Pulmonary artery endothelial cell (primary cell): Measurements from ENCODE around the gene ZFAND3. TPM values are rescaled to one million over a fixed set of nuclear protein-coding genes. Genes with fewer than 3 reads are reported as not detected.

ENCODE experiments used
- DNase-seq: peaks from one replicate; pipeline ENCODE4 v3.0.0-alpha.2; 2011; ENCODE audit warnings: low read depth, low spot score
- total RNA-seq: library from RNA; depleted of rRNA; stranded (reverse); fragments of >200 nt; gene quantifications from 2 replicates; pipeline ENCODE4 v1.2.3, GENCODE V29; 2014

ZFAND3 gene
- total RNA-seq, 1 donor from 2014 or later = 23.5 TPM

DNA sequence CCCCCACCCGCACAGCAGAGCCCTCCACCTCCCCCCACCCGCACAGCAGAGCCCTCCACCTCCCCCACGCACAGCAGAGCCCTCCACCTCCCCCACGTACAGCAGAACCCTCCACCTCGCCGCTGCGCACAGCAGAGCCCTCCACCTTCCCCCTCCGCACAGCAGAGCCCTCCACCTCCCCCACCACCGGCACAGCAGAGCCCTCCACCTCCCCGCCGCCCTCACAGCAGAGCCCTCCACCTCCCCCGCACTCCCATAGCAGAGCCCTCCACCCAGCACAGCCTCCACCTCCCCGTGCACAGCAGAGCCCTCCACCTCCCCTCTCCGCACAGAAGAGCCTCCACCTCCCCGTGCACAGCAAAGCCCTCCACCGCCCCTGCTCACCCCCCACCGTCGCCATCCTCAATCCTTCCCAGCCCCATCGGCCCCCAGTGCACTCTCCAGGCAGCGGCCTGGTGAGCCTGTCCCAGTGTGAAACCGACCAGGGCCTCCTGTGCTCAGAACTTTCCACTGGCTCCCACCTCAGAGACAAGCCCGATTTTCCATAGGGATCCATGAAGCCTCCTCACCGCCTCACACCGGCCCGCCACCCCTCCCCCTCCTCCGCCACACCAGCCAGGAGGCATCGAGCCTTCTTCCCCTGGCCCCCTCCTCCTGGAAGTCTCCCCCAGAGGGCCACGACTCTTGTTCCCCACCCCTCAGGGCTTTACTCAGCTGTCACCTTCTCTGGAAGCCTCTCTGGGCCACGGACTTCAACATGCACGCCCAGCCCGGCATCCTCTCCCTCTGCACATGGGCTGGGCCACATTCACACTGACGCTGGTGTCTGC lies 347.1 kb downstream of the ZFAND3 start:
- DNase-seq = no peak

DNA sequence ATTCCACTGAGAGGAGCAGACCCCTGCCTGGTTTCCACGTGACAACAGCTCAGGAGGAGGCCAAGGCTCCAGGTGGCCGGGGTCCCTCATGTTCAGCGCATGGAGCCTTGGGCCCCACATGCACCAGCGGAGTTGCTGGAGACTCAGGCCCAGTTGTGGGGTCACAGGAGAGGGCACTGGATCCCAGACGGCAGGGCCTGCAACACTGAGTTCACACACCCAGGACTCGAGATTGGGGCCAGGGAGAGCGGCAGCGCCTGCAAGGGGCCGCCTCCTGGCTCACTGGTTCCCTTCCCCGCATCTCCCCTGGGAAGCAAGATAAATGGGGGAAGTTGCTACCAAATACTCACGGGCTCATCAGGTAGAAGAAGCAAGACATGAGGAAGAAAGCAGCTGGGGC lies 348.1 kb downstream of the ZFAND3 start:
- DNase-seq = no peak

DNA sequence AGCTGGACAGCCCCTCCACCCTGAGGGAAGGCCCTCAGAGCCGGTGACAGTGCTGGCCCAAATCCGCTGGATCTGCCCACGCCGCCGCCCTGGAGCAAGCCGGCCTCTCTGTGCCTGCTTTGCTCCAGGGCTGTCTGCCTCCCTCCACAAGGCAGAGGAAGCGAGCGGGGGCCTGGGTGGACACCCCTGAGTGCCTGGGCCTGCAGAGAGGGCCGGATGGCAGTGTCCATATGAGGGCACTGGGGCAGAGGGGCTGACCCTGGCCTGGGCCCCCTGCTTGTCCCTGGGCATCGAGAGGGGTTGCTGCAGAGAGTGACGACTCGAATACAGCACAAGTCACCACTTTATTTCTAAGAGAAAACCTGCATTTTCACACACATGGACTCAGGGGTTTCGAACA lies 348.6 kb downstream of the ZFAND3 start:
- no peak for DNase-seq

DNA sequence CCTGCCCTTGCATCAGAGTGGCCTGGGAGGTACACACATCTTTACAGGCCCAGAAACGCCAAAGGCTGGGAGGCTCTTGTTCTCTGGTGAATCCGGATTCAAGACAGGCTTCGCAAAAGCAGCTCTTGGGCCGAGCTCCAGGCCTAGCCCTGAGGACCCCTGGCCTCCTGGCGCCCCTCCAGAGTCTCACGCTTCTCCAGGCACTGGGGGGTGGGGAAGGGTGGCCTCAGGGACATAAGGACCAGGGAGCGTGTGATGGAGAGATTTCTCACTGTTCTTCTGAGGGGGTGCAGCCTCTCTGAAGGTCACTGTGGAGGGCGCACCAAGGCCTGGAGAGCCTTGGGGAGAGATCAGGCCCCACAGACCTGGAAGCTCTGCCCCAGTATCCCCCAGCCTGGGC lies 349.2 kb downstream of the ZFAND3 start:
- DNase-seq = no peak

DNA sequence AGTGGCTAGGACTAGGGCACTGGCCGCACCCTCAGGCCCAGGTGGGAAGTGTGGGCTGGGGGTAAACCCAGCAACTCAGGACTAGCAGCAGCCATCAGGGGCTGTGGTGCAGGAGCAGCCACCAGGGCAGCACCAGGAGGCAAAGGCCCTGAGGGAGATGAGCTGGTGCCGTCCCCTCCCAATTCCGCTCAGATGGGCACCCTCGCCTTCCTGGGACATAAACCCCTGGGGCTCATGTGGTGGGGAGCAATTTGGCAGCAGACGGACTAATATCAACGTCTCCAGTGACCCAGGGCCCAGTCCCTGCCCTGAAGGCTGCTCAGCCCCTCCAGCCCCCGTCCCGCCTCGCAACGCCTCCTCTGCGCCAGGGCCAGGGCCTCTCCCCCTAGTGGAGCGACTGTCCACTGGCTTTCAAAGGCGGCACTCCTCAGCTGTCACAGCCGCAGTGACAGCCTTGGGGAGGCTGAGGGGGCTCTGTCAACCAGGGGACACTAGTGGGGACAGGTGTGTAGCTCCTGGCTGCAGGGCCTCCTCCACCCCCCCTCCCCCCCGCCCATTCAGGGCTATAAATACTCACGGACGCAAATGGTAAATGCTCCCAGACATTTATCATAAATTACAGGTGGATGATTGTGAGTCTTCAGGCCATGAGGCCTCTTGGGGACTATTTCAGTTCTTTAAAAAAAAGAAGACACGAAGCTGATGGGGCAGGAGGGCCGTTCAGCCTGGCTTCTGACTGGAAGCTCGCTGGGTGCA lies 349.9 kb downstream of the ZFAND3 start:
- no peak for DNase-seq

DNA sequence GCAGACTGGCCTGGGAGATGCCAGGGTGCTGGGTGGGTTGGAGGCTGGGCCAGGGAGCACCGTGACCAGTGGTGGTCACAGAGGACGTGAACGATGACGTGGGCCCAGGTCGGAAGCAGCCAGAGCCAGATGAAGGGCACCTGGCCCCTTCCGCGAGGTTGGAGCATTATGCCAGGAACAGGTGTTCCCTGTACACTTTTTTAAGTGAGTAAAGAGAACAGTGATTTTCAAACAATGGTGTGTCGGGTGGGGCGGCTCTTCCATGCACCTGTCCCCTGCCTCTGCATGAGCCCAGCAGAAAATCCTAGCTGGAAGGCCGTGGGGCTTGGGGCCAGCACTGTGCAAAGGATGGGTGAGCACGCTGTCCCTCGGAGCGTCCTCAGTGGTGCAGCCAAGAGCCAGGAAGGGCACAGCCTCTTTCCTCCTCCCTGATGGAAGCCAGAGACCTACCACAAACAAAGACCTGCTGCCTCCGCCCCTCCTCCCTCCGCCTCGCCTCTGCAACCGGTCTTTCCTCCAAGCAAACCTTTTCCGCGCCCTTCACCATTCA lies 350.5 kb downstream of the ZFAND3 start:
- DNase-seq = no peak

DNA sequence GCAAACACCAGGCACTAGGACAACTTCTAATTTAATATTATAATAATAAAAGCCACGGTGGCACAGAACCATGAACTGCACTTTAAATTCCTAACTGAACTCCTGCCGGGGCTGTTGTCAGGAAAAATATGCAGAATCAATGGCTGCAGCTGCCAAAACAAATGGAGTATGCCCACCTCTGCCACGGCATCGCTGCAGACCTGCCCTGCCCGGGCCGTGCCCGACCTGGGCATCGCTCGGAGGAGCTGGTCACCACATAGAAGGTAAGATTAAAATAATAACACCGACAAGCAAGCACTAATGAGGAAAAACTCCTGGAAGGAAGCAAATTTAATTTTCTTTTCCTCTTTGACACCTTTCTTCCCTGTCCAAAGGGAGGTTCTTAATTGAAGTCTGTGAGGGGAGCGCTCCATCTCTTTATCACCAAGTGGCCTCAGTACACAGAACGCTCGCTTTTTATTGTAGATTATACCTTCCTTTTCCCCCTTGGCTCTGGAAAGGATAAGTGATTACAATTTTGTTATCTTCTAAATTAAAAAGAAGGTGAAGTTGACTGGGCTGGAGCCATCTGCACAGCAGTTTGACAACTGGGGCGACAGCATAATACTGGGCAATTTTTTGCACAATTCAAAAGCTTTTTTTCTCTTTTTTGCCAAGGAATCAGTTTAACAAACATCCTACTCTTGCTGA lies 351.3 kb downstream of the ZFAND3 start:
- no peak for DNase-seq

DNA sequence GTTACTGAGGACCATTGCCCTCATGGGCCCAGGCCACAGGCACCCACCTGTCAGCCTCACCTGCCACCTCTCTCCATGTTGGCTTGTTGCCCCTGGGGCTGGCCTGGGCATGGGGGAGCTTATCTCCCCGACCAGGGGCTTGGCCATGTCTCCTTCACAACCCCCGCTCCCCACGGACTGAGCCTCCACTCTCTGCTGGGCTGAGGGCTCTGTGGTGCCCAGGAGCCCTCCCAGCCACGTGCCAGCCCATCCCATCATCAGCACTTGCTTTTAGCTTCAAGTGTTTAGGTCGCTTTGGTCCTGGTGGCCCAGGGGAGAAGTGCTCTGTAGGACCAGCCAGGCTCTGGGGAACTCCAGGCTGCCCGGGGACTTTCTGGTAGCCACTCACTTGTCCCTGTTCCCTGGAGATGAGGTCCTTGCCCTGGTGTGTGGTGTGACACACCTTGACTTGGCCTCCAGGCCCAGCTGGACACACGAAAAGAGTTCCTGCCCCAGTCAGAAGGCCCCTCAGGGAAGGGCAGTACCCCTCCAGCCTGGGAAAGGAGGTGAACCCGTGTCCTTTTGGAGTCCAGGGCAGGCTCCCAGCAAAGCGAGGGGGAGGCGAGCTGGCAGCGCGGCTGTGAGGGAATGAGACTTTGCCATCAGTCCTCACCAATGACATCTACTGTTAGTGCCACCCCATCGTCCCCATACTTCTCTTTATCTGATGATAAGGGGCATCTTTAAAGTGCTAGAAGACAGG lies 352.6 kb downstream of the ZFAND3 start:
- DNase-seq = no peak

DNA sequence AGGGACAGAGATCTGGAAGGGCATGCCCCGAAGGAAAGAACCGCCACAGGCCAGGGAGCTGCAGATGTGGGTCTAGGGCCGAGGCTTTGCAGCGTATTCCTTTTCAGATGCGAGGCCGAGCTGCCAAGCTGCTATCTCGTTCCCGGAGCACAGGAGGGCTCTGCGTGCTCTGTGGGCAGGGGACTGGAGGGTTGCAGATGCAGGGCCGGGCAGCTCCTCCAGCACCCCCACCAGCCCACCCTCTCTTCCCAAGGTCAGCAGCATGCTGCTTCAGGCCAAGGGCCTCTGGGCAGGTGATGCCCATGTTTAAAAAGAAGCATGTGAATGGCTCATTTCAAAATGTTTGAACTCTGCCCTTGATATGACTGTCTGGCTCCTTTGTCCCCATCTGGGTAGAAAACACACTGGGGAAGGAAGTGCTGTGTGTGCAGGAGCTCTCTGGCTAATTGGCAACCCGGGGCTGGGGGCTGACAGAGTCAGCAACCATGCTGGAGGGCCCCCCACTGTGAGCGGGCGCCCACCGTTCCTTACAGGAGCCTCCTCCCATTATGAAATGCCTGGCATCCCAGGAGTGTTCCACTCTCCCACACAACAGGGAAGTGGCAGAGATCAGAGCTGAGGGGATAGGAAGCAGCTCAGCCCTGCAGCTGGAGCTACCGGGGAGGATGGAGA lies 353.3 kb downstream of the ZFAND3 start:
- no peak for DNase-seq

DNA sequence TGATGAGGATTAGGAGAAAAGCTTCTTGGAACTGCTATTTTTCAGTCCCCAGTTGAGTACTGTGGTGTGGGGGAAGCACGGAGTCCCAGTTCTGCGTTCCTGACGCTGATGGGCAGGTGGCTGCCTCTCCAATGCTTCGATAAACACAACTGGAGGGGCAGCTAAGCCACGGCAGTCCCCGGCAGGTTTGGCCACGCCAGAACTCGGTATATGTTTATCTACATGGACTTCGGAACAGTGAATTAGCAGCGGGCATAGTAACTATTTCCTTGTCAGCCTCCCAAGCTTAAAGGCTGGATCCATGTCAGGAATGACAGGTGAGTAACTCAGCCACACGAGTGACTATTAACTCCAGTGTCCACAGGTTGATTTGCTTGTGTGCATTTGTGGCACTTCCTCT lies 354.4 kb downstream of the ZFAND3 start:
- DNase-seq = no peak

DNA sequence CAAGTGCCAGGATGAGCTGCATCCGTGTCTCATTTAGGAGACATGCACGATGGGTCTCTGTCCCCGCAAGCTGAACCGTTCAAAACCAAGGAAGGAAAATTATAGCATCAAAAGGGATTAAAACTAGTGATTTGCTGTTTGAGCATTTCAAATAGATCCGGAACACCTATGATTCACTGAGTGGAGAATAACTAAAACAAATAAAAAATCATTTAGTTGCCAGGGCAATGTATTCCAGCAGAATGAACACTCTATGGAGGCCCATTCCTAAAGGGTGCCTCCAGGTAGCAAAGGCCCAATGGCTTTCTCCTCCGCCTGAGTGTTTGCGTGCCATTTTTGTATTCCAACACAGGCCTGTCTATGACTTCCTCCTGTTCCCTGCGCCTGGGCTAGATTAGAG lies 354.8 kb downstream of the ZFAND3 start:
- DNase-seq = no peak

DNA sequence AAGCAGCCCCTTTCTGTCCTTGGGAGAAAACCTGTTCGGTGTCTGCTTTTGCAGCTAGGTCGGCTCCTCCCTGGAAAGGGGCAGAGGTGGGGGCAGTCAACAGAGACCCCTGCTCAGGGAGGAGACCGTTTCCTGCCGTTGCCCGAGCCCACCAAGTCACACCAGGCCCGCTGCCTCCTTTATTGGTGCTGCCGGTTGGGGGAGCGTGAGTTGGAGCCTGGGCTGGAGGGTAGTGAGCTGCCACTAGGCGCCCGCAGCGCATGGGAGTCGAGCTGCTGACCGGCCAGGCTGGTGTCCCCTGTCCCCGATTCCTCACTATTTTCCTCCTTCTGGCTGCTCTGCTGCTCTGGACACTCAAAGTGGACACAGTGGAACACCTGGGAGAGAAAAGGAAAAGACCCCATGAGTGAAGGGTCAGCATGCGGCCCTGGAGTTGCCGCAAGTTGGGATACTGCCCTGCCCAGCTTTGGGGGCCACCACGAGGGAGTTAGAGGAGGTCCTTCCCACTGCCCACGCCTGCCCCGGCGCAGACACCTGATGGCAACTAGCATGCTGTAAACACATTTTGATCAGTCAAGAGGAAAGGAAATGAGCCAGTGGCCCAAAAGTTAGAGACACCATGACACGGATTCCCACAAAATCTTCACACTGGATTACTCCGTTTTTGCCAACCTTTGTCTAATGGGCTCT lies 355.4 kb downstream of the ZFAND3 start:
- no peak for DNase-seq

DNA sequence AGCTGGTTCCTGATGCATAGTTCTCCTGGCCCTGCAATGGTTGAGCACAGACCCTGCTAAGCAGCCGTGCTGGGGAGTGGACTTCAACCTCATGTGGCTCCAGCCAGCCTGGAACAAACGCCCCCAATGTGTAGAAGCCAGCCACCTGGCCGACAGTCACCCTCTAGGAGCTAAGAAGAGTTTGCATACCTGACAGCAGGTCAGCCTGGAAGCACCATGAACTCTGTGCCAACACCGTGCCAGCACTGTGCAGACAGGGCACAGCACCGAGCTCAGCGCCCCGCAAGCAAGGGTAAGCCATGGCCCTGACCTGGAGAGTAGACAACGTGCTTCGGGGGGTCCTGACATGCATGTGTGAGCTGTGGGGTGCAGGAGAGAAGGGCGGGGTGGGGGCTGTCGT lies 356.3 kb downstream of the ZFAND3 start:
- DNase-seq = no peak

DNA sequence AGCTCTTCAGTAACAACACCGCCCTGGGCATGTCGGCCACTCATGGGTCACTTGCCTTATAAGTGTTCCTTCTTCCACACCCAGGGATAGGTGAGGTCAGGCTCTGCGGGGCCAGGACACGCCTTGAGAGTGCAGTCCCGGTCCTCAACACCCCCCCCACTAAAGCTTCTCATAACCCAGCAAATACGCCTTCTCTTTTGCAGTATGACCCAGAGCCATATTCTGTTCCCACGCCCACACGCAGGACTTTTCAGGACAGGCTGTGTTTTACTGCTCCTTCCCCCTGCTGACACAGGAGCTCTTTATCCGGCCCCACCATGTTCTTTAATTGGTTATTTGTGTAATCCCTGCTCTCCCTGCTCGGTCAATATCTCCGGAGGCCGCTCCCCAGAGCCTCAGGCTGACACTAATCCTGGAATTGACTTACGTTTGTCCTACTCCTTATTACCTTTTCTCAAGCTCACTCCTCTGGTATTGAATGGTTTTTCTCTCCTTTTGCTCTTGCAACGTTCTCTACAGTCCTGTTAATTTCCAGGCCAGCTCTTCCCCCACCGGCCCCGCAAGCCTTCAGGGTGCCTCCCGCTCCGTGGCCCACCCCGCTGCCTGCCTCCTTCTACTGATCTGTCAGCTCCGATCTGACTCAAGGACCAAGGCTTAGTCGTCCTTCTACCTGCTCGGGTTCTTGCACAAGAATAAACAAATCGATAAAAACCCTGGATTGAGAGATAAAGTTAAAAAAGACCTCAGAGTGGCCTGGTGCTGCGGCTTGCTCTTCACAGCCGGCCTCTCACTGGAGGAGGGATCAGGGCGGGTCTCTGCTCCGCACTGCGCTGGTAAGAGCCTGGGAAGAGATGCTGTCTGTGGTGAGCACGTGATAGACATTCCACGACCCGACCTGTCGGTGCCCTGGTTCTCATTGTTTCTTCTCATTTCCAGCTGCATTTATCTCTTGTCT lies 357.5 kb downstream of the ZFAND3 start:
- DNase-seq = no peak

DNA sequence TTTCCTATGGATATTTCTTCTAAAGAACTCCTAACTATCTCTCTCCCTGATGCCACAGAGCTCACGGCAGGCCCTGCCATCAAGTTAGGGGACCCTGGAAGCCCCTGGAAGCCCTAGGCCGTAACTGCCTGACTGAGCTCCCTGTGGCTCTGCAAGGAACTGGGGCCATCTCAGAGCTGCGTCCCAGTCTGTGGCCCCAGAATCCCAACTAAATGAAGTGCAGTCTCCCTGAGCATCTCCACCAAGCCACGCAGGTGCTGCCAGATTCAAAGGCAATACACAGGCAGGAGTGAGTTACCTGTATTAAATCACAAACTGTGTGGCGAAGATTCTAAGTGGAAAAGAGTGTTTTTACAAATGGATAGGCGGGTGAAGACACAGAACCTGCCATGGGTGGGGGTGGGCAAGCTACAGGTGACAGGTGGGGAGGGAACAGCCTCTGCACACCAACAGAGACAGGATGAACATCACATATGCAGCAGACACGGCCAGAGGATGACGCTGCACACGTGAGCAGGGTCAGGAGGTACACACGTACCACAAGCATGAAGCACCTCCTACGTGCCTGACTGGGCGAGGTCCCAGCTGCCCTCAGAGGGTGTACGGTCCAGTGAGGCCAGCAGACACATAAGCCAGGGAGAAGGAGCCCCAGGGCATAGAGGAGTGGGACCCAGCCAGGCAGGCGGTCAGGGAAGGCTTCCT lies 358.5 kb downstream of the ZFAND3 start:
- DNase-seq = no peak

DNA sequence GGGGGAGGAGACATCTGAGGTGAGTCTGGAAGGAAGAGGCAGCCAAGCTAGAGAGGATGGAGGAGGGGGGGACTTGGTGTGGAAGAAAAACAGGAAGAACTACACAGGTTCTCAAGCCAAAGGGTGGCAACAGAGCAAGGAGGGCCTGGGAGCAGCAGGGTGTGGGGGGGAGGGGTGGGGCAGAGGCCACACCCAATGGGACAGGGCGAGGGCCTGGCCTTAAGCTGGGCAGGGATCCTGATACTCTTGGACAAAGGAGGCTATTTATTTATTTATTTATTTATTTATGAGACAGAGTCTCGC lies 359.0 kb downstream of the ZFAND3 start:
- no peak for DNase-seq

DNA sequence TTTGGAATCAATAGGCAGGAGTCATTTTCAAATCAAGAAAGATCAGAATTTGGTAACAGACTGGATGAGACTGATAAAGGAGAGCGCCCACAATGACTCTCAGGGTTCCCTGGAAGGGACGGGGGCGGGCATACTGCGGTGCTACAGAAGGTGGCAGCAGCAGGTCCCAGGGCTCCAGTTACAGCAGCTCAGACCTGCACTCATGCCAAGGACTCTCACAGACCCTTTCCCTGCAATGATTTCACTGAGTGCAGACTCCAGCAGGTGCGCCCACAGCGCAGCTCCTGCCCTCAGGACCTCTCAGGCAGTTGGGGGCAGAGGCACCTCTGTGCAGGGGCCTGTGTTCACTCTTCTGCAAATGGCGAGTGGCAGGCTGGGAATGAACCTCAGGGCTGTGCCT lies 359.8 kb downstream of the ZFAND3 start:
- no peak for DNase-seq

DNA sequence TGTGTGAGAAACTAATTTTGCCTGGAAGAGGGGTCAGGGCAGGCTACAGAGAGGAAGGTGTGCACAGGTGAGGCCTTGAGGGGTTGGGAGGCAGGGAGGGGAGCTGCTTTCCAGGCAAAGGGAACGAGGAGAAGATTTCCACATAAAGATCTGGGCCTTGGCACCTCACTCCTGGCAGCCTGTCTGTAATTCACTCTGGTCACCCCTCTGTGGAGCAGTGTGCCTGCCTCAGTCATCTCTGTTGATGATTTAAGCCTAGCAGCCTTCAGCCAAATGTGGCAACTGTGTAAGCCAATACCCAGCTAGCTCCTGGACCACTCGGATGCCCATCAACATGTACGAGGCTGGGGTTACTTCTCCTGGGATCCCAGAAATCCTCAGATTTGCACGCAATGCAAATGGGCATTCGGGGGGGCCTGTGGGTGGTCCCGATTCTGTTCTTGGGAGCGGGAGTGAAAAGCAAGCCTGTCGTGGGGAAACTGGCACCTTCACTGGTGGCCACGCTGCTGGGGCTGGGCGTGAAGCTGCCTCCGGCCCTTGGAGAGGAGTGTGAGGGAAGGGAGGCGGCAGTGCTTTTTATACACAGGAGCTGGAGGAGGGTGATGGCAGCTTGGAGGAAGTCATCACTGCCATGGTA lies 360.4 kb downstream of the ZFAND3 start:
- DNase-seq = no peak
